Brain microvascular endothelial cell (primary cell): ENCODE measurements around the gene MEGF6.
A peak's percentile ranks its signal among the peaks of the same experiment; 100 is the strongest.

Experiments used
- DNase-seq: peaks from one replicate; pipeline ENCODE4 v3.0.0-alpha.2; 2020
- H3K27ac ChIP-seq: fragments of 250-450 bp; sonication (Bioruptor Pico); 2 replicates; pipeline ENCODE4 v1.5.1; 2020; ENCODE audit warnings: mild to moderate bottlenecking, moderate library complexity
- H3K27me3 ChIP-seq: fragments of 250-450 bp; sonication (Bioruptor Pico); replicated peaks from 2 replicates; pipeline ENCODE4 v1.5.1; 2020; ENCODE audit warnings: mild to moderate bottlenecking
- H3K36me3 ChIP-seq: fragments of 250-450 bp; sonication (Bioruptor Pico); replicated peaks from 2 replicates; pipeline ENCODE4 v1.5.1; 2020; ENCODE audit warnings: mild to moderate bottlenecking
- H3K4me3 ChIP-seq: 2 replicates; pipeline ENCODE4 v1.5.1; 2011; ENCODE audit warnings: low read depth, mild to moderate bottlenecking, control low read depth, low read length, moderate library complexity
- CTCF ChIP-seq: IDR thresholded peaks from 2 replicates; pipeline ENCODE4 v1.5.1; 2011; ENCODE audit warnings: low read depth, mild to moderate bottlenecking, moderate library complexity, low read length, control low read depth, inconsistent platforms; ENCODE audit errors: missing control alignments
- in situ Hi-C: cut with HindIII; loops from 2 replicates; pipeline ENCODE4 v1.10.0; 2017; ENCODE audit warnings: low sequenced_read_pairs, low pct_ligation_motif_present

The MEGF6 gene

DNA sequence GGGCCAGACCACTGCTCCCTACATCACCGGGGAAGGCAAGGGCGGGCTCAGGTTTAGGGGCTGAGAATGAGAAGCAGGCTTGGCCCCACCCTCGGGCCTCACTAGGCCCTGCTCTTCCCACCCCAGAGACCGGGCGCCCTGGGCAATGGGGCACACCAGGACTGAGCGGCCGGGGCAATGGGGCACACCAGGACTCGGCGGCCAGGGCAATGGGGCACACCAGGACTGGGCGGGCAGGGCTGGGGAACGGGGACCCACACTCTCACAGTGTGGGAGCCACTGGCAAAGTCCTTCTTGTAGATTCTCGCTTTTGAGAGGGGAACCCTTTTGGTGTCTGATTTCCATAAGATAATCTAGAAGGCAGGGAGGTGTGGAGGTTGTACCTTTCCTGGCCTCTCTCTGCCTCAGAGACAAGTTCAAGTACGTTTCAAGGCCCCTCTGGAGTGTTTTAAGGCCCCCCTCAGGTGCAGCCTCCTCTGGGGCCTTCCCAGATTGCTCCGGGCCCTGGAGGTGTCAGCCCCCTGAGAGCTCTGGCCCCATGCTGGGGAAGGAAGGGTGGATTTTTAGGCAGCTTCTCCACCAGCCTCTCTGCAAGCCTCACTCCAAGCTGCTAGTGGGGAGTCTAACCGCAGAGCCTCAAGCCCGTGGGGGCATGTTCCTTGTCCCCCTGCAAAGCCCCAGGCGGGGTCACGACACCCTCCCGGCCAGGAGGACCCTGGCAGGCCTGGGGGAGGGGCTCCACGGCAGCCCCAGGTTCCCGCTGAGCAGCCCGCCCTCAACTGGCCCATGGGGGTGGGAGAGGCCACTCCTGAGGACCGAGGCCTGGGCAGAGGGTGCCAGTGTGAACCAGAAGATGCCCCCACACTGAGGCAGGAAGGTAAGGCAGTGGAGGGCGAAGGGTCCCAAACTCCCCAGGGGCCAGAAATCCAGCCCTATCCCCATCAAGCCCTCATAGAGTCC lies 90.6 kb downstream of the MEGF6 start:
- no peaks in the 10 kb centered on the region for H3K36me3 ChIP-seq
- no peak overlapping the region for H3K4me3 ChIP-seq
- no peak overlapping the region for H3K27ac ChIP-seq
- TF ChIP-seq CTCF, result no peak
- in situ Hi-C loops, result no loop called here
- DNase-seq, result no peak
- H3K27me3 ChIP-seq, result no peaks in the 10 kb centered on the region

DNA sequence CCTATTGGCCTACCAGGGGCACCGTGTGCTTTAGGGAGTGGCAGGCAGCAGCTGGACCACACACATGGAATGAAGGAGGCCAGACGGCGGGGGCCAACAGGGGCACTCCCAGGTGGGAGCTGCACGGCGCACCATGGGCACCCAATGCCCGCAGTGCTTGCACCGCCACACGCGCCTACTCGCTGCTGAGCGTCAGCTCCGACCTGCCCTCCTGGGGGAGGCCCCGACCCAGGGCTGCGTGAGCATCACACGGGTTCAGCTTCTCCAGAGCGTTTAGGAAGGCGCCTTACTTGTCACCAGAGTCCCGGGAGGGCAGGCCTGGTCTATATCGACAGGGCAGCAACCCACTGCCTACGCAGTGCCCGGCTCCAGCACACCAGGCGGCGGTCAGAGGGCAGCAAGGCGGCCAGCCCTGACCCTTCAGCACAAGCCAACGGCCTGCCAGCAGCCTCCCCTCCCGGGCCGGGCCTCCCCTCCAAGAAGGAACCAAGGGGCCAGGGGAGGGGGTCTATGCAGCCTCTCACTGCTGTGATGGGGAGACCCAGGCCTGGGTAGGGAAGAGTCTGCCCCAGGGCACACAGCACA lies 91.9 kb downstream of the MEGF6 start:
- Histone ChIP-seq H3K4me3 (no peak overlapping the region), H3K27me3 (no peaks in the 10 kb centered on the region), H3K27ac (no peak overlapping the region), H3K36me3 (no peaks in the 10 kb centered on the region)
- TF ChIP-seq CTCF, result no peak
- in situ Hi-C loops, result no loop called here
- no peak for DNase-seq

DNA sequence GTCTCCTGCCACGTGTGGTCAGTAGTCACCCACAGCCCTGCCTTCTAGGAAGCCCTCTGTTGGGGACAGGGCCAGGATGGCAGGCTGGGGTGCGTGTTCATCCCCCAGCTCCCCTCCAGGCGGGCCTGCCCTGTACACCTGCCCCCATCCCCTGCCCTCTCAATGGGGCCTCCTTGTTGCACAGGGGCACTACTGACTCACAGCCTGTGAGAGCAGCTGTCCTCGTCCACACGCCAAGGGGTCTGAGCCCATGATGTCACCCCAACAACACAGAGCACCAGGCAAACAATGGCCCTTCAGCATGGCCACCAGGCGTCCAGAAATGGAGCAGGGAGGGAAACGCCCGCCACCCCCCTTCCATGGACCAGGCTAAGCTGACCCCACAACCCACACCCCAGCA lies 92.6 kb downstream of the MEGF6 start:
- H3K27me3 ChIP-seq, result no peaks in the 10 kb centered on the region
- no peak overlapping the region for H3K4me3 ChIP-seq
- H3K27ac ChIP-seq, result no peak overlapping the region
- no peaks in the 10 kb centered on the region for H3K36me3 ChIP-seq
- TF ChIP-seq CTCF, result no peak
- DNase-seq, result no peak
- in situ Hi-C loops, result no loop called here

DNA sequence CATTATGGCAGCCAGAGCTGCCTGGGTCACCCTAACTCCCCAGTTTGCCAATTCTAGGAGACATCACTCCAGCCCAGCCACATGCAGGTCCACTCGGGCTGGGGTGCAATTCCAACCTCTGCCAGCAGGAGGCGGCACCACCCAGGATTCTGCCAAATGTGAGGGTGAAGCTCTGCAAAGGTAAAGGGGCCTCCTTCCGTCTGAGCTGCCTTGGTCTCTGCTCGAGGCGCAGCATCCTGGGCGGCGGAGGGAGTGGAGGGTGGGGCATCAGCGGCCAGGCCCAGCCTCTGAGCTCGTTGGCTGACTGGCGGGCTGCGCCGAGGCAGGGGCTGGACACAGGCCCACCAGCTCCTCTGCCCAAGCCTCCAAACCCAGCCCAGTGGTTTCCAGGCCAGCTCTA lies 93.1 kb downstream of the MEGF6 start:
- no peak for DNase-seq
- peak; percentile 87 for TF ChIP-seq CTCF
- no peaks in the 10 kb centered on the region for H3K27me3 ChIP-seq
- no peaks in the 10 kb centered on the region for H3K36me3 ChIP-seq
- no peak overlapping the region for H3K27ac ChIP-seq
- no peak overlapping the region for H3K4me3 ChIP-seq
- in situ Hi-C loops, result no loop called here

- in situ Hi-C loops, result no loop called here
Measured at GRCh38 chr1:3516911-3517675, 94.2 kb downstream of the MEGF6 start.

More at GRCh38 chr1:3516911-3517675, 94.2 kb downstream of the MEGF6 start:
- Histone ChIP-seq H3K27me3 (no peaks in the 10 kb centered on the region), H3K36me3 (no peaks in the 10 kb centered on the region), H3K27ac (no peak overlapping the region), H3K4me3 (no peak overlapping the region)
- no peak for TF ChIP-seq CTCF
- no peak for DNase-seq
